Panc1 (cell line): ENCODE measurements around the gene NXPH4. TPM values are rescaled to one million over a fixed set of nuclear protein-coding genes. Genes with fewer than 3 reads are reported as not detected.

Source experiments
- ATAC-seq: fragments of 200-7000 bp; cut with Tn5 transposase; 2 replicates; pipeline ENCODE4 v1.9.1; 2020; ENCODE audit warnings: mild to moderate bottlenecking, moderate library complexity
- BruUV-seq: library from RNA; stranded (reverse); fragments of 400-500 nt; replicated peaks from 2 replicates; lab custom pipeline; 2021; lab: Mats Ljungman, UMichigan
- CTCF ChIA-PET: fragments of 300-600 bp; sonication (Branson Sonifier 250); formaldehyde crosslinking; loops from one replicate; lab custom pipeline; 2022; ENCODE audit warnings: antibody characterized with exemption; lab: Charles Lee
- POLR2A ChIA-PET: fragments of 300-600 bp; sonication (Branson Sonifier 250); formaldehyde crosslinking; loops from one replicate; lab custom pipeline; 2022; ENCODE audit warnings: antibody characterized with exemption; lab: Charles Lee
- DNase-seq: peaks from one replicate; pipeline ENCODE4 v3.0.0-alpha.2; 2010; ENCODE audit warnings: low read depth, low spot score
- H3K27ac ChIP-seq: 2 replicates; pipeline ENCODE4 v1.5.1; 2011; ENCODE audit warnings: mild to moderate bottlenecking, low read length, inconsistent platforms
- H3K27me3 ChIP-seq: fragments of 200-500 bp; sonication (Bioruptor generic); 2 replicates; pipeline ENCODE4 v1.6.0; 2014; ENCODE audit warnings: low read length, inconsistent platforms; ENCODE audit not compliant: control insufficient read depth, insufficient read depth
- H3K36me3 ChIP-seq: fragments of 200-500 bp; sonication (Bioruptor generic); 2 replicates; pipeline ENCODE4 v1.5.1; 2014; ENCODE audit warnings: inconsistent platforms, mild to moderate bottlenecking, low read length, moderate library complexity; ENCODE audit not compliant: control insufficient read depth, insufficient read depth
- H3K4me1 ChIP-seq: 2 replicates; pipeline ENCODE4 v1.5.1; 2011; ENCODE audit warnings: inconsistent platforms, mild to moderate bottlenecking, low read length, moderate library complexity; ENCODE audit not compliant: control insufficient read depth, insufficient read depth
- H3K4me3 ChIP-seq, 2 experiments: 2 replicates each; pipeline ENCODE4 v1.5.1; 2011 to 2012; ENCODE audit warnings: low read depth in 2 of 2, low read length in 2 of 2, mild to moderate bottlenecking in 2 of 2, inconsistent platforms in 1 of 2, moderate library complexity in 1 of 2
- H3K9me3 ChIP-seq: fragments of 200-500 bp; sonication (Bioruptor generic); 2 replicates; pipeline ENCODE4 v1.5.1; 2014; ENCODE audit warnings: low read depth, mild to moderate bottlenecking, inconsistent platforms, low read length, moderate library complexity; ENCODE audit not compliant: control insufficient read depth, insufficient read depth
- CTCF ChIP-seq: fragments of 450-650 bp; IDR thresholded peaks from 2 replicates; pipeline ENCODE4 v1.5.1; 2017; ENCODE audit warnings: mild to moderate bottlenecking
- POLR2AphosphoS5 ChIP-seq: IDR thresholded peaks from 2 replicates; pipeline ENCODE4 v1.6.1; 2012; ENCODE audit warnings: mild to moderate bottlenecking, low read depth, low read length, moderate library complexity
- SIN3A ChIP-seq: IDR thresholded peaks from 2 replicates; pipeline ENCODE4 v1.6.1; 2012; ENCODE audit warnings: low read depth, mild to moderate bottlenecking, low read length, moderate library complexity, borderline replicate concordance; ENCODE audit not compliant: insufficient read depth
- TCF7L2 ChIP-seq: IDR thresholded peaks from 2 replicates; pipeline ENCODE4 v1.6.1; 2011; ENCODE audit warnings: mild to moderate bottlenecking, low read depth, low read length, inconsistent platforms
- in situ Hi-C: cut with HindIII; loops from 2 replicates; pipeline ENCODE4 v1.10.0; 2016; ENCODE audit warnings: low sequenced_read_pairs, low pct_unique_long_range_greater_than_20kb
- intact Hi-C: fragments of 100-400 bp; cut with micrococcal nuclease; formaldehyde crosslinking; loops from one replicate; pipeline ENCODE4 v1.10.0; 2022; ENCODE audit not compliant: unreplicated experiment
- total RNA-seq: library from RNA; stranded (reverse); gene quantifications from one replicate; pipeline ENCODE4 v1.2.1, GENCODE V29; 2021; ENCODE audit not compliant: unreplicated experiment
- TF ChIP-seq, protein P1 (sequence below), 2 experiments: IDR thresholded peaks; 2 replicates each; pipeline ENCODE4 v1.6.1; 2011 to 2012; ENCODE audit warnings: low read depth in 2 of 2, control low read depth in 1 of 2, low read length in 1 of 2, mild to moderate bottlenecking in 1 of 2, moderate library complexity in 1 of 2; ENCODE audit not compliant: insufficient read depth in 1 of 2

NXPH4 gene
- total RNA-seq, 1 experiment from 2014 or later: 2.1 TPM

DNA sequence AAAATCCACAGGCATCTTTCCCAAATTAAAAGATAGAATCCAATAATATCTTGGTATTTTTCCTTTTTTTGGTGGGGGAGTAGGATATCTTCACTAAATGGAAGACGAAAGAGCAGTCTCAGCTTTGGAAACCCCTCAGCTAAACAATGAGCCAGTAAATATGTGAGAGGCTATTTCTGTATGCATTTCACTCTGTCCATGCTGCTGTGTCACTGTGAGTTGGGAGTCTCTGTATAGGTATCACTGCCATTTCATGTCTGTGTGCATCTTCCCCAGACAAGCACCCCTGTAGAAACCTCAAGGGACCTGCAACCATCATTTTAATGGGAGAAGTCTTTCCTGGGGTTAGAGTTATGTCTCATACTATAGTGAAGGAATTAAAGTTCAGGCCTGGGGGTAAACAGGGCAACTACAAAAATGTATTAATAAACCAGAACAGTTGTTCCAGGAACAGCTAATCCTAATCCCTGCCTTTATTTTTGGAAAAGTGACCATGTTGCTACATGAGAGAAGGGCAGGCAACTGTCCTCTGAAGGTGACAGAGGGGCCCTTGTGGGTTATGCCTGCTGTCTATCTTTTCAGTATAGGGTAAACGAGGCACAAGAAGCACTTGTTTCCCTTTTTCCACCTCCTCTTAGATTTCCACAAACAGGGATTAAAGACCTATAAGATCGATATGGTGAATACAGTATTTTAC lies 45.7 kb downstream of the NXPH4 start:
- intact Hi-C loops: loop anchor here (5.0 kb wide), 1 partner anchor 190 kb away; no protein-coding TSS in a partner anchor
- no peaks in the 10 kb centered on the region for H3K36me3 ChIP-seq
- H3K4me1 ChIP-seq: no peaks in the 10 kb centered on the region
- TF ChIP-seq SIN3A: no peak
- TF ChIP-seq TCF7L2: no peak
- TF ChIP-seq POLR2AphosphoS5: no peak
- TF ChIP-seq, protein P1, sequence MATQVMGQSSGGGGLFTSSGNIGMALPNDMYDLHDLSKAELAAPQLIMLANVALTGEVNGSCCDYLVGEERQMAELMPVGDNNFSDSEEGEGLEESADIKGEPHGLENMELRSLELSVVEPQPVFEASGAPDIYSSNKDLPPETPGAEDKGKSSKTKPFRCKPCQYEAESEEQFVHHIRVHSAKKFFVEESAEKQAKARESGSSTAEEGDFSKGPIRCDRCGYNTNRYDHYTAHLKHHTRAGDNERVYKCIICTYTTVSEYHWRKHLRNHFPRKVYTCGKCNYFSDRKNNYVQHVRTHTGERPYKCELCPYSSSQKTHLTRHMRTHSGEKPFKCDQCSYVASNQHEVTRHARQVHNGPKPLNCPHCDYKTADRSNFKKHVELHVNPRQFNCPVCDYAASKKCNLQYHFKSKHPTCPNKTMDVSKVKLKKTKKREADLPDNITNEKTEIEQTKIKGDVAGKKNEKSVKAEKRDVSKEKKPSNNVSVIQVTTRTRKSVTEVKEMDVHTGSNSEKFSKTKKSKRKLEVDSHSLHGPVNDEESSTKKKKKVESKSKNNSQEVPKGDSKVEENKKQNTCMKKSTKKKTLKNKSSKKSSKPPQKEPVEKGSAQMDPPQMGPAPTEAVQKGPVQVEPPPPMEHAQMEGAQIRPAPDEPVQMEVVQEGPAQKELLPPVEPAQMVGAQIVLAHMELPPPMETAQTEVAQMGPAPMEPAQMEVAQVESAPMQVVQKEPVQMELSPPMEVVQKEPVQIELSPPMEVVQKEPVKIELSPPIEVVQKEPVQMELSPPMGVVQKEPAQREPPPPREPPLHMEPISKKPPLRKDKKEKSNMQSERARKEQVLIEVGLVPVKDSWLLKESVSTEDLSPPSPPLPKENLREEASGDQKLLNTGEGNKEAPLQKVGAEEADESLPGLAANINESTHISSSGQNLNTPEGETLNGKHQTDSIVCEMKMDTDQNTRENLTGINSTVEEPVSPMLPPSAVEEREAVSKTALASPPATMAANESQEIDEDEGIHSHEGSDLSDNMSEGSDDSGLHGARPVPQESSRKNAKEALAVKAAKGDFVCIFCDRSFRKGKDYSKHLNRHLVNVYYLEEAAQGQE (IDR thresholded peaks at IDR 0.05; ENCODE audit: insufficient read depth in 1 of 2, low read depth in 2 of 2, low read length in 1 of 2): no peak
- no peak for TF ChIP-seq CTCF
- CTCF ChIA-PET: no interaction called here
- no peak overlapping the region for H3K27ac ChIP-seq
- ATAC-seq: no peak
- no peaks in the 10 kb centered on the region for H3K9me3 ChIP-seq
- POLR2A ChIA-PET: no interaction called here
- BruUV-seq: no TSS peak
- DNase-seq: no peak
- H3K4me3 ChIP-seq: no peak overlapping the region
- H3K27me3 ChIP-seq: no peaks in the 10 kb centered on the region
- in situ Hi-C loops: no loop called here

GRCh38 chr12:57263096-57263495 lies 46.5 kb downstream of the NXPH4 start:
- Histone ChIP-seq H3K27ac (no peak overlapping the region), H3K9me3 (no peaks in the 10 kb centered on the region), H3K36me3 (peaks cover 4% of the 10 kb centered on the region), H3K4me3 (no peak overlapping the region), H3K4me1 (no peaks in the 10 kb centered on the region), H3K27me3 (no peaks in the 10 kb centered on the region)
- intact Hi-C loops (loop anchor here (5.0 kb wide), 1 partner anchor 189 kb away; no protein-coding TSS in a partner anchor), in situ Hi-C loops (no loop called here)
- TF ChIP-seq, protein P1 (IDR thresholded peaks at IDR 0.05; ENCODE audit: insufficient read depth in 1 of 2, low read depth in 2 of 2, low read length in 1 of 2): no peak
- TF ChIP-seq CTCF: no peak
- TF ChIP-seq TCF7L2: no peak
- no peak for TF ChIP-seq POLR2AphosphoS5
- no peak for TF ChIP-seq SIN3A
- CTCF ChIA-PET: interaction anchor here (0.6 kb wide), 1 partner anchor 510 kb away, joined by 4 read pairs; no protein-coding TSS in a partner anchor
- DNase-seq (no peak), ATAC-seq (no peak)
- POLR2A ChIA-PET: no interaction called here
- no TSS peak for BruUV-seq
